NCI-H2171 (cell line): ENCODE results near the gene SPATA2L.
A peak's percentile ranks its signal among the peaks of the same experiment; 100 is the strongest.
"Not testable (repeated sequence)": the region's sequence is repeated elsewhere in the genome, so short reads cannot be mapped to it uniquely, and the experiment has no call there.

Experiments used
- DNase-seq: peaks from one replicate; lab custom pipeline; 2025; lab: John Stamatoyannopoulos, UW

SPATA2L gene

GRCh38 chr16:89706518-89707260 is 5.2 kb upstream of the SPATA2L start:
- DNase-seq, result no peak

DNA sequence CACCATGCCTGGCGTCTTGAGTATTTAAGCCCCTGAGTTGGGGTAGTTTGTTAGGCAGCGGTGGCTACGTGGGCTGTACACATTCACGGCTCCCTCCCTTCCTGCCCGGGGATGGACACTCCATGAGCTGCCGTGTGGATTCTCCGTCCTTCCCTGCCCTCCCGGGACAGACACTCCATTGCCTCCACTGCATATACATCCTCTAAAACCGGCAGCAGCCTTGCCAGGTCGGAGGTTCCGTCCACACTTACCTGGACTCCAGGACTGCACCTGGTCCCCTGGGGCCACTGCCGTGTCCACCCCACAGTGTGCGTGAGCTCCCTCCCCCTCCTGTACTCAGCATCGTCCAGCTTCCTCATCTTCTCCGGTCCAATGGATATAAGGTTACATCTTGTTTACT is 3.5 kb upstream of the SPATA2L start:
- no peak for DNase-seq

GRCh38 chr16:89704281-89704680 is 2.8 kb upstream of the SPATA2L start:
- DNase-seq, result no peak

- DNase-seq, result peak; percentile 45
Observed at GRCh38 chr16:89700649-89701424, 668 bp downstream of the SPATA2L start.

DNA sequence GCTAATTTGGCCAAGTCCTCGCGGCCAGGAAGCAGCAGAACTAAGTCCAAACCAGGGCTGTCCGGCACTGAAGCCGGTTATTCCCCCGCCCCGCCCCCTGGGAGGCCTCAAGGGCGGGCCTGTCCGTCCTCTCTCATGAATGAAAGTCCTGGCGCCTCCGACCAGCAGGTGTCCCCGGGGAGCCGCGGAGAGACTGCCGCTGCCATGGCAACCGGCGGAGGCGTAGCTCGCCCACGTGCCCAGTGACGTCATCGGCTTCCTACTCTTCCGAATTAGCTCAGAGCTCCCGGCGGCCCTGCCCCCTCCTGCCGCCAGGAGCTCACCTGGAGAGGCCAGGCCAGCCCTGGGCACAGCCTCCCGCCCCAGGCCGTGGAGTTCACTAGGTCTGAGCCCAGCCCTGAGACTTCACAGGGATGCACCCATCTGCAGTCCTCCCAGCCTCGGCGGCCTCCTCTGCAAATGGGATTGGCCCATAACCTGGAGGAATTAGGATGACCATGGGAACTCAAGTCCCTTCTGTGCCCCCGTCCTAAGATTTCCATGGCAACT is 1.3 kb downstream of the SPATA2L start:
- DNase-seq, result peak; percentile 99

- DNase-seq, result not testable (repeated sequence)
Observed at GRCh38 chr16:89699629-89700099, 1.8 kb downstream of the SPATA2L start.

DNA sequence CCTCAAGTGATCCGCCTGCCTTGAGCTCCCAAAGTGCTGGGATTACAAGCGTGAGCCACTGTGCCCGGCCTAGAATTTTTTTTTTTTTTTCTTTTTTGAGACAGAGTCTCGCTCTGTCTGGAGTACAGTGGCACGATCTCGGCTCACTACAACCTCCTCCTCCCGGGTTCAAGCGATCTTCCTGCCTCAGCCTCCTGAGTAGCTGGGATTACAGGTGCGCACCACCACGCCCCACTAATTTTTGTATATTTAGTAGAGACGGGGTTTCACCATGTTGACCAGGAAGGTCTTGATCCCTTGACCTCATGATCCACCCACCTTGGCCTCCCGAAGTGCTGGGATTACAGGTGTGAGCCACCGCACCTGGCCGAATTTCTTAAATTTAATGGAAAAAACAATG is 2.8 kb downstream of the SPATA2L start:
- not testable (repeated sequence) for DNase-seq

DNA sequence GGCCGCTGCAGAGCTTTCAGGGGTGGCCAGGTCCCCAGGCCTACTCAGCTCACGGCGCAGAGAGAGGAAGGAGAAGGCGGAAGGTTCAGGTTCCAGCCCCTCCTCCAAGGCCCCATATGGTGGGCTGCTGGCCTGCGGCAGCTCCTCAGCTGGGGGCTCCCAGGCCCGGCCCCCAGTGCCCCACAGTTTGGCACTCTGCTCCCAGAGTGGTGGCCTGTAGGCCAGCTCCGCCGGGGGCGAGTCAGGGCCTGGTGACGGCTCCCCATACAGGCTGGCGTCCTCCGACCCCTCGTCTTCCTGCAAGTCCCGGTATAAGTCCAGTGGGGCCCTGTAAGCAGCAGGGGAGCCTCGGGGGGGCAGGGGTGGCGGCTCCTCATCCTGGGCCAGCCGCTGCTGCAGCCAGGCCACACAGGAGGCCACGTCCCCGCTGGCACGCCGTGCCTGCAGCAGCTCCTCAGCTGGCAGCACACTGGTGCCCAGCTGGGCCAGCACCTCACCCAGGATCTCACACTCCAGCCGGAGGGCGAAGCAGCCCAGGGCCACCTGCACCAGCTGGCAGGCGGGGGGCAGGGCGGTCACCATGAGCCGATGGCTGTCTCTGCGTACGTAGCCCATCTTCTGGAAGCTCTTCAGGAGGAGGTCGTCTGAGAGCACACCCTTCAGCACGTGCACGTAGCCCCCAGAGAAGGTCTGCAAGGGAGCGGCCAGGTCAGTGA is 3.7 kb downstream of the SPATA2L start:
- DNase-seq, result no peak

DNA sequence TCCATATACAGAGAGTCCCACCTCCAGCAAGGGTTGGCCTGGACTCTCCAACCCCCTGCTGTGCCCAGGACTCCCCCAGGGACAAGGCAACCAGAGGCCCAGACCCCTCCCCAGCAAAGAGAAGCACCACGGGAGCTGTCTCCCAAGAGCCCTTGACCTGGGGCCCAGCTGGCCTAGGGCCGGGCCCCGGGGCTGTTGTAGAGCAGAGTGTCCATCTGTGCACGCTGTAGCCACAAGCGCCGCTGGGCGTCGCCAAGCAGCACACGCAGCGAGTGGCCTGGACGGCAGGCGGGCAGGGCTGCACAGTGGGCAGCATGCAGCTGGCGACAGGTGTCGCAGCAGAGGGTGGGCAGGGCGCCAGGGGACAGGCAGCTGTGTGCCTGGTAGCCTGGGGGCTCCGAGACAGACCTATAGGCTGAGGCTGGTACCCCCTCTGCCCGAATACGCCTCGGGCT is 4.3 kb downstream of the SPATA2L start:
- DNase-seq, result no peak

DNA sequence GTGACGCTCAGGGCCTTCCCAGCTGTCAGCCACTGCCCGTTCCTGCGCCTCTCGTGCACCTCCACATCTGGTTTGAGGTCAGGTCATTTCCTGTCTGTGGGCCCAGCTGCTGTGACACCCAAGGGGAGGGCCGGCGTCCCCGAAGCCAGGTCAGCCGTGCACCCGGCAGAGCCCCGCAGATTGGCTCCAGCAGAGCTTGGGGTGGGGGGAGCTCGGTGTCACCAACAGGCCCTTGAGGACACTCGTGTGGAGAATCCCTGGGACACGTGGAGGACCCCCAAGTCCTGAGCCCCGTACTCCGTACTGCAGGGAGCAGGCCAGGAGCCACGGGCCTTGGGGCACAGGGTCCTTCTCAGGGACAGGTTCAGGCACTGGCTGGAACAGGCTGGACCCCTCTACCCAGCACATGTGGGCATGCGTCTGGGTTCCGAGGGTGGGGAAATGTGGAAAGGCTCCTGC is 4.8 kb downstream of the SPATA2L start:
- DNase-seq, result no peak

- no peak for DNase-seq
Observed at GRCh38 chr16:89695875-89696669, 5.4 kb downstream of the SPATA2L start.

GRCh38 chr16:89695086-89695874 is 6.2 kb downstream of the SPATA2L start:
- DNase-seq, result no peak

GRCh38 chr16:89694784-89695085 is 6.8 kb downstream of the SPATA2L start:
- not testable (repeated sequence) for DNase-seq

DNA sequence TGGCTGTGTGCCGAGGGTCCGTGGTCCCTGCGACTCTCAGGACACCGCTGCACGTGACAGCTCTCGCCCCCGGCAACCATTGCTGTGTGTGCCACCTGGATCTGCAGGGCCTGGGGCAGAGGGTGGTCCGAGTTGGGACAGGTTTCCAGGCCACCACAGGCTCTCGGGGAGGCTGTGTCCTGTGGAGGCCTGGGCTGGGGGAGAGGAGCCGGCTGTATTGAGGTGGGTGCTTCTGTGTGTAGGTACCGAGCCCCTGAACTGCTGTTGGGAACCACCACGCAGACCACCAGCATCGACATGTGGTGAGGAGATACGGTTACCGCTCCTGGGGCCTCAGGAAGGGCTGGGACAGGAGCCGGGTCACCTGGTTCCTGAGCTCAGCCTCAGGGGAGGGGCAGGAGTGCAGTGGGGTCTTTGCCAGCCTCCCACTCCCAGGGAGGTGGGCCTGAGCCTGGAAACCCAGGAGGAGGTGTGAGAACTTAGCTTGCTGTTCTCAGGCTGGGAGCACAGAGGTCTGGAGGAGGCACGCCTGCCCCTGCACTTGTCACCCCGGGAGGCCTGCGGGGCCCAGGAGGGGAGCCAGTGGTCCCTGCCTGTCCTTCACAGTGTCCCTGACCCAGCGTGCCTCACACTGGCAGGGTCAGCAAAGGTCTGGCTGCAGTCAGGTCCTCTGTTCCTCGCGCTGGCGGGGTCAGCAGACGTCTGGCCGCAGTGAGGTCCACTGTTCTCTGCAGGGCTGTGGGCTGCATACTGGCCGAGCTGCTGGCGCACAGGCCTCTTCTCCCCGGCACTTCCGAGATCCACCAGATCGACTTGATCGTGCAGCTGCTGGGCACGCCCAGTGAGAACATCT is 7.3 kb downstream of the SPATA2L start:
- DNase-seq, result no peak

DNA sequence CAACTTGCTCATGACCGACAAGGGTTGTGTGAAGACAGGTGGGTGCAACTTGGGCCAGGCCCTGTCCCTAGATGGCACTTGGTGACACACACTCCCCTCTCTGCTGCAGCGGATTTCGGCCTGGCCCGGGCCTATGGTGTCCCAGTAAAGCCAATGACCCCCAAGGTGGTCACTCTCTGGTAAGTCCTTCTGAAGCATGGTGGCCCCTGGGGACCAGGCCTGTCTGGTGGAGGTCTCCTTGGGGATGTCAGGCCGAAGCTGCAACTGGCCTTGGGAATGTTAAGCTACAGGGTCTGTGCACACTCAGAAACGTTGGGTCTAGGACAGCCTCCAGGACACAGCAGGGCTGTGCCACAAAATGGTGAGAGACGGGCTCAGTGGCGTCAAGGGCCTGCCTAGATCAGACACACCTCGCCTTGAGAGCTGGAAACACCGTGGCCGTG is 8.2 kb downstream of the SPATA2L start:
- no peak for DNase-seq

- no peak for DNase-seq
Observed at GRCh38 chr16:89691986-89692569, 9.4 kb downstream of the SPATA2L start.

DNA sequence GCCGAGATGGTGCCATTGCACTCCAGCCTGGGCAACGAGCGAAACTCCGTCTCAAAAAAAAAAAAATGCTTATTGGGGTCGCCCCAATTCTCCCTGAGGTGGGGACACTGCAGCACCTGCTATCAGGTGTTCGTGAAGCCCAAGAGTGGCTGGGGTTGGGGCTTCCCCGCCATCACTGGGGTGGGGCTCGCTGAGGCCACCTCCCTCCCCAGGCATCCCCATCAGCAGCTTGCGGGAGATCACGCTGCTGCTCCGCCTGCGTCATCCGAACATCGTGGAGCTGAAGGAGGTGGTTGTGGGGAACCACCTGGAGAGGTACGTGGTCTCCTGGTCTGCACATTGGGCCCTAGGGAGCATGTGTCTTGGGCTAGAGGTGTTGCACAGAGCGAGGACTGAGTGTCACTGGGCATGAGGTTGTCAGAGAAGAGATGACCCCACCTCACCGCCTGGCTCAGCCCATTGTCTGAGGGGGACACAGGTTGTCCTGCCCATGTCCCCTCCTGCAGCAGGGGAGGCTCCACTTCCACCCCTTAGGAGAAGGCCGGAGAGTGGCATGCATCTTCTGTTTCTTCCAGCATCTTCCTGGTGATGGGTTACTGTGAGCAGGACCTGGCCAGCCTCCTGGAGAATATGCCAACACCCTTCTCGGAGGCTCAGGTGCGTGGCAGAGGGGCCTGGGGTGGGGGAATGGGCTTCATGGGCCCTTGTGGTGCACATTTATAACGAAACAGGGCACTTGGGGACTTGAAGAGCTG is 10.1 kb downstream of the SPATA2L start:
- DNase-seq, result no peak

DNA sequence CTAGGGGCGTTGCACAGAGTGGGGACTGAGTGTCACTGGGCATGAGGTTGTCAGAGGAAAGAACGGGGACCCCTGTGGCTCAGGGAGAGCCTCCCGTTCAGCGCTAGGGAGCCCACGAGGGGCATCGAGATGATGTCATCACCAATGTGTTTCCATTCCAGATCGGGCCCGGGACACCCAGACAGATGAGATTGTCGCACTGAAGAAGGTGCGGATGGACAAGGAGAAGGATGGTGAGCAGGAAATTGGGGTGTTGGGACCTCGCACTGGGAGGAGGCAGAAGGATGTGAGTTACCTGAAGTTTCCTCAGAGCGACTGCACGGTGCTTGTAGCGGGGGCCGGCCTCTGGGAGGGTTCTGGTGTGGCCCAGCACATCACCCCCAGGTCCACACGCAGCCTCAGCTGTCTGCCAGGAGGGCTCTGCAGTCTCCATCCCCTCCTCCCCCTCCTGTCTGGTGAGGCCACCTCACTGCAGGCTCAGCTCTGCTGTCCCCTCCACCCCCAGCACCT is 11.1 kb downstream of the SPATA2L start:
- no peak for DNase-seq
